Measurements from ENCODE around the gene TSGA10. TPM values are rescaled to one million over a fixed set of nuclear protein-coding genes. Genes with fewer than 3 reads are reported as not detected.

TSGA10 gene
- total and polyA plus RNA-seq, 2 experiments from 2014 or later = 6.4 to 24.2 TPM

- TF ChIP-seq ZNF462 (CRISPR knock-in tag; IDR thresholded peaks at IDR 0.05) (no peak), ZNF331 (CRISPR knock-in tag; IDR thresholded peaks at IDR 0.05; ENCODE audit: low read depth) (no peak), EZH2 (IDR thresholded peaks at IDR 0.05; ENCODE audit: low read depth, unreplicated experiment) (no peak)
Observed at GRCh38 chr2:99072551-99072950, 82.2 kb downstream of the TSGA10 start (continued).

- no peak overlapping the region for H3K27ac ChIP-seq (ENCODE audit: low read depth)
- Mint-ChIP-seq H3K4me1 (no peaks in the 10 kb centered on the region), H3K27me3 (ENCODE audit: insufficient read depth, low read depth, poor library complexity) (no peaks in the 10 kb centered on the region), H3K27ac (no peak overlapping the region), H3K4me3 (no peak overlapping the region), H3K9me3 (no peaks in the 10 kb centered on the region), H3K36me3 (ENCODE audit: low read depth) (no peaks in the 10 kb centered on the region)
- H3F3A ChIP-seq (replicated peaks; ENCODE audit: low read depth) = no peaks in the 10 kb centered on the region
- H3K4me3 ChIP-seq = no peak overlapping the region
- no peaks in the 10 kb centered on the region for H3K9me2 ChIP-seq (ENCODE audit: insufficient read depth)
- no peaks in the 10 kb centered on the region for H3K4me1 ChIP-seq (ENCODE audit: insufficient read depth)
- no peak for DNase-seq (ENCODE audit: low spot score)
- no peaks in the 10 kb centered on the region for H3K27me3 ChIP-seq (ENCODE audit: insufficient read depth)
- H3K4me2 ChIP-seq = no peak overlapping the region
- H4K20me1 ChIP-seq (replicated peaks; ENCODE audit: insufficient read depth) = no peaks in the 10 kb centered on the region
- no peak for ATAC-seq
- no peak overlapping the region for H2AFZ ChIP-seq
- H3K36me3 ChIP-seq (ENCODE audit: insufficient read depth) = no peaks in the 10 kb centered on the region
- H3K79me2 ChIP-seq (replicated peaks; ENCODE audit: insufficient read depth) = no peaks in the 10 kb centered on the region
- TF ChIP-seq CTCF (conservative IDR thresholded peaks at IDR 0.05; ENCODE audit: low read depth in 2 of 2) = no peak
- no peak for TF ChIP-seq STAT1 (IDR thresholded peaks at IDR 0.05; ENCODE audit: unreplicated experiment)
- TF ChIP-seq ZNF462 (CRISPR knock-in tag; IDR thresholded peaks at IDR 0.05) = no peak
- TF ChIP-seq CREB1 (CRISPR knock-in tag; IDR thresholded peaks at IDR 0.05; ENCODE audit: low read depth) = no peak
- no peak for TF ChIP-seq ZNF114 (CRISPR knock-in tag; IDR thresholded peaks at IDR 0.05)
Observed at GRCh38 chr2:99067871-99068625, 86.7 kb downstream of the TSGA10 start.

Data from GM23338 (cell line).